H9 (cell line): Measurements from ENCODE around the gene COL9A2. TPM values are rescaled to one million over a fixed set of nuclear protein-coding genes. Genes with fewer than 3 reads are reported as not detected.

Experiments
- DNase-seq: peaks from one replicate; pipeline ENCODE4 v3.0.0-alpha.2; 2017
- H2AFZ ChIP-seq: one replicate; pipeline ENCODE4 v1.6.1; 2013; ENCODE audit warnings: mild to moderate bottlenecking, low read length, control low read depth, moderate library complexity
- H2AK5ac ChIP-seq: 2 replicates; pipeline ENCODE4 v1.6.1; 2013; ENCODE audit warnings: low read length, control low read depth, mixed read lengths; ENCODE audit not compliant: insufficient read length
- H2BK120ac ChIP-seq: one replicate; pipeline ENCODE4 v1.6.1; 2013; ENCODE audit warnings: low read depth, mild to moderate bottlenecking, low read length, control low read depth, inconsistent platforms; ENCODE audit not compliant: poor library complexity, severe bottlenecking
- H2BK12ac ChIP-seq: 2 replicates; pipeline ENCODE4 v1.6.1; 2013; ENCODE audit warnings: low read length, control low read depth, mixed read lengths, low read depth; ENCODE audit not compliant: insufficient read length
- H2BK15ac ChIP-seq: 2 replicates; pipeline ENCODE4 v1.6.1; 2013; ENCODE audit warnings: low read depth, low read length, control low read depth
- H2BK20ac ChIP-seq: one replicate; pipeline ENCODE4 v1.6.1; 2013; ENCODE audit warnings: low read depth, mild to moderate bottlenecking, low read length, control low read depth, inconsistent platforms; ENCODE audit not compliant: poor library complexity, severe bottlenecking
- H2BK5ac ChIP-seq: 2 replicates; pipeline ENCODE4 v1.6.1; 2013; ENCODE audit warnings: low read length, control low read depth, mixed read lengths; ENCODE audit not compliant: insufficient read length
- H3K14ac ChIP-seq: 2 replicates; pipeline ENCODE4 v1.6.1; 2013; ENCODE audit warnings: low read length, control low read depth; ENCODE audit not compliant: insufficient read depth
- H3K18ac ChIP-seq: 2 replicates; pipeline ENCODE4 v1.6.1; 2013; ENCODE audit warnings: low read depth, mild to moderate bottlenecking, mixed read lengths, low read length, control low read depth; ENCODE audit not compliant: insufficient read length
- H3K23ac ChIP-seq: 2 replicates; pipeline ENCODE4 v1.6.1; 2013; ENCODE audit warnings: low read length, control low read depth, mixed read lengths, low read depth; ENCODE audit not compliant: insufficient read length
- H3K23me2 ChIP-seq: 2 replicates; pipeline ENCODE4 v1.6.1; 2013; ENCODE audit warnings: low read depth, mild to moderate bottlenecking, mixed read lengths, low read length, control low read depth; ENCODE audit not compliant: insufficient read length, poor library complexity, severe bottlenecking
- H3K27ac ChIP-seq: 2 replicates; pipeline ENCODE4 v1.5.1; 2013; ENCODE audit warnings: low read length, control low read depth, mixed read lengths, low read depth; ENCODE audit not compliant: insufficient read length
- H3K27me3 ChIP-seq: 2 replicates; pipeline ENCODE4 v1.6.1; 2013; ENCODE audit warnings: low read length, control low read depth, inconsistent platforms; ENCODE audit not compliant: insufficient read depth
- H3K4ac ChIP-seq: 2 replicates; pipeline ENCODE4 v1.6.1; 2013; ENCODE audit warnings: low read depth, mild to moderate bottlenecking, control low read depth, inconsistent platforms, low read length, moderate library complexity
- H3K4me1 ChIP-seq: 2 replicates; pipeline ENCODE4 v1.6.1; 2013; ENCODE audit warnings: low read length, control low read depth, inconsistent platforms; ENCODE audit not compliant: insufficient read depth
- H3K4me2 ChIP-seq: 2 replicates; pipeline ENCODE4 v1.6.1; 2013; ENCODE audit warnings: low read length, control low read depth, mixed read lengths; ENCODE audit not compliant: insufficient read length, insufficient read depth
- H3K56ac ChIP-seq: 2 replicates; pipeline ENCODE4 v1.6.1; 2013; ENCODE audit warnings: low read depth, mild to moderate bottlenecking, mixed read lengths, low read length, control low read depth; ENCODE audit not compliant: insufficient read length
- H3K79me1 ChIP-seq: 2 replicates; pipeline ENCODE4 v1.6.1; 2013; ENCODE audit warnings: low read depth, mild to moderate bottlenecking, moderate library complexity, low read length, control low read depth, inconsistent platforms; ENCODE audit not compliant: insufficient read depth, poor library complexity, severe bottlenecking
- H3K79me2 ChIP-seq: 2 replicates; pipeline ENCODE4 v1.6.1; 2013; ENCODE audit warnings: low read length, control low read depth, inconsistent platforms; ENCODE audit not compliant: insufficient read depth
- H3K9ac ChIP-seq: 2 replicates; pipeline ENCODE4 v1.6.1; 2013; ENCODE audit warnings: low read length, control low read depth, mixed read lengths; ENCODE audit not compliant: insufficient read length; ENCODE audit errors: extremely low read depth
- H3K9me3 ChIP-seq: one replicate; pipeline ENCODE4 v1.6.1; 2013; ENCODE audit warnings: low read depth, low read length, inconsistent platforms; ENCODE audit not compliant: control insufficient read depth
- H3T11ph ChIP-seq: one replicate; pipeline ENCODE4 v1.6.1; 2013; ENCODE audit warnings: mild to moderate bottlenecking, low read length, control low read depth, inconsistent platforms
- H4K20me1 ChIP-seq: one replicate; pipeline ENCODE4 v1.6.1; 2013; ENCODE audit not compliant: control insufficient read depth, insufficient read length, insufficient read depth
- H4K5ac ChIP-seq: 2 replicates; pipeline ENCODE4 v1.6.1; 2013; ENCODE audit warnings: low read depth, mild to moderate bottlenecking, mixed read lengths, low read length, control low read depth; ENCODE audit not compliant: insufficient read length
- H4K8ac ChIP-seq: replicated peaks from 2 replicates; pipeline ENCODE4 v1.6.1; 2013; ENCODE audit warnings: low read length, control low read depth, mixed read lengths, low read depth; ENCODE audit not compliant: insufficient read length
- H4K91ac ChIP-seq: 2 replicates; pipeline ENCODE4 v1.6.1; 2013; ENCODE audit warnings: low read depth, mild to moderate bottlenecking, moderate library complexity, mixed read lengths, low read length, control low read depth; ENCODE audit not compliant: insufficient read length
- H3K27ac Mint-ChIP-seq, 3 experiments: 2 replicates in 2 of 3; 3 replicates in 1 of 3; pipeline ENCODE4 v1.8.0; 2020 to 2021; ENCODE audit warnings: mixed read lengths in 3 of 3, mild to moderate bottlenecking in 1 of 3, moderate library complexity in 1 of 3
- H3K27me3 Mint-ChIP-seq: 2 replicates; pipeline ENCODE4 v1.8.0; 2021; ENCODE audit warnings: low read depth, mild to moderate bottlenecking, moderate library complexity, mixed read lengths
- H3K36me3 Mint-ChIP-seq, 3 experiments: 2 replicates in 2 of 3; 3 replicates in 1 of 3; pipeline ENCODE4 v1.8.0; 2020 to 2021; ENCODE audit warnings: low read depth in 3 of 3, mixed read lengths in 3 of 3; ENCODE audit not compliant: insufficient read depth in 1 of 3
- H3K4me1 Mint-ChIP-seq, 2 experiments: 2 replicates each; pipeline ENCODE4 v1.8.0; 2020; ENCODE audit warnings: mixed read lengths in 2 of 2
- H3K4me3 Mint-ChIP-seq, 2 experiments: 2 replicates in 1 of 2; 3 replicates in 1 of 2; pipeline ENCODE4 v1.8.0; 2020 to 2021; ENCODE audit warnings: mild to moderate bottlenecking in 2 of 2, mixed read lengths in 2 of 2, moderate library complexity in 1 of 2
- H3K9me3 Mint-ChIP-seq, 2 experiments: 2 replicates in 1 of 2; 3 replicates in 1 of 2; pipeline ENCODE4 v1.8.0; 2020; ENCODE audit warnings: mild to moderate bottlenecking in 2 of 2, mixed read lengths in 2 of 2, moderate library complexity in 1 of 2
- CTCF ChIP-seq: fragments of 200-600 bp; sonication (generic); conservative IDR thresholded peaks from 3 replicates; pipeline ENCODE4 v1.8.0; 2021; ENCODE audit warnings: antibody characterized with exemption, mild to moderate bottlenecking
- WGBS: extraction: QIAGEN DNeasy Blood & Tissue Kit; methylation state at CpG from one replicate; pipeline ENCODE4 v1.1.7; 2013; ENCODE audit warnings: missing lambda C conversion rate, low lambda C conversion rate, mixed read lengths; ENCODE audit not compliant: insufficient read length; ENCODE audit errors: extremely low coverage; 5-methylcytosine and 5-hydroxymethylcytosine counted together
- total RNA-seq: library from RNA; stranded (reverse); gene quantifications from 2 replicates; pipeline ENCODE4 v1.2.1, GENCODE V29; 2021

The COL9A2 gene
- total RNA-seq, 1 experiment from 2014 or later: 4.5 TPM

- H2BK5ac ChIP-seq: no peak overlapping the region
- no peak overlapping the region for H2BK15ac ChIP-seq
- no peaks in the 10 kb centered on the region for H4K20me1 ChIP-seq
- H3K79me1 ChIP-seq: no peaks in the 10 kb centered on the region
- H2AK5ac ChIP-seq: no peak overlapping the region
- no peaks in the 10 kb centered on the region for H3K4me1 ChIP-seq
- no peaks in the 10 kb centered on the region; the same call in 1 of the 2 replicates for H3K27me3 Mint-ChIP-seq
- no peak overlapping the region for H4K91ac ChIP-seq
- no CpG with 5 or more reads among the region's 6 CpGs for WGBS
- H3T11ph ChIP-seq: no peak overlapping the region
- no peaks in the 10 kb centered on the region for H3K9me3 ChIP-seq
- H3K23me2 ChIP-seq: no peaks in the 10 kb centered on the region
- no peak overlapping the region for H4K8ac ChIP-seq
- no peak overlapping the region for H3K27ac ChIP-seq
- no peak overlapping the region for H3K14ac ChIP-seq
- peak overlapping the region; percentile 83 to 91 for H3K4me3 Mint-ChIP-seq
- no peak overlapping the region for H2BK120ac ChIP-seq
- no peak overlapping the region; a peak in 2 of 7 replicates for H3K27ac Mint-ChIP-seq
- H3K56ac ChIP-seq: no peak overlapping the region
- no peak overlapping the region for H2AFZ ChIP-seq
- H3K4ac ChIP-seq: no peak overlapping the region
- H3K23ac ChIP-seq: no peak overlapping the region
- no peak overlapping the region for H4K5ac ChIP-seq
- H3K18ac ChIP-seq: no peak overlapping the region
- TF ChIP-seq CTCF: no peak
- no peaks in the 10 kb centered on the region for H3K79me2 ChIP-seq
- no peak for DNase-seq
- no peak overlapping the region for H2BK12ac ChIP-seq
- no peak overlapping the region for H3K9ac ChIP-seq
- H3K4me2 ChIP-seq: peak overlapping the region; percentile 93
- H3K27me3 ChIP-seq: no peaks in the 10 kb centered on the region
- peaks cover 3 to 5% of the 10 kb centered on the region in 2 experiments; a peak in 3 of 4 replicates for H3K4me1 Mint-ChIP-seq
- no peak overlapping the region for H2BK20ac ChIP-seq
- no peaks in the 10 kb centered on the region for H3K9me3 Mint-ChIP-seq
- peaks cover 8 to 23% (median 20%) of the 10 kb centered on the region in 3 experiments; a peak in 6 of 7 replicates for H3K36me3 Mint-ChIP-seq
Observed at GRCh38 chr1:40256401-40257084, 60.5 kb downstream of the COL9A2 start.
